HG03378 (cell line): ENCODE results near the gene MS4A1.
"Not testable (repeated sequence)": the region's sequence is repeated elsewhere in the genome, so short reads cannot be mapped to it uniquely, and the experiment has no call there.

Experiments
- ATAC-seq: cut with Tn5 transposase; IDR thresholded peaks from one replicate; pipeline ENCODE4 v1.9.1; 2021; ENCODE audit warnings: mild to moderate bottlenecking, moderate library complexity; ENCODE audit not compliant: unreplicated experiment

MS4A1 gene

GRCh38 chr11:60455531-60456042, at the start of gene MS4A1:
TSS of gene MS4A1 (plus strand) at chr11:60455847. CDS start at chr11:60462375, 6,528 bp downstream.
- peak; percentile 86 for ATAC-seq

GRCh38 chr11:60420015-60420414, 35.6 kb upstream of the MS4A1 start:
- no peak for ATAC-seq

- ATAC-seq = no peak
These were observed 33.0 kb upstream of the MS4A1 start for GRCh38 chr11:60422609-60423008.

GRCh38 chr11:60428517-60428916, 27.1 kb upstream of the MS4A1 start:
- no peak for ATAC-seq

- no peak for ATAC-seq
These were observed 26.4 kb upstream of the MS4A1 start, which contains the start of gene MS4A5 for GRCh38 chr11:60429272-60429671. TSS of gene MS4A5 (plus strand) at chr11:60429572. CDS start at chr11:60429675, 103 bp downstream.

GRCh38 chr11:60431251-60431650, 24.4 kb upstream of the MS4A1 start:
- no peak for ATAC-seq

GRCh38 chr11:60433401-60433800, 22.2 kb upstream of the MS4A1 start:
- no peak for ATAC-seq

GRCh38 chr11:60447070-60447469, 8.6 kb upstream of the MS4A1 start:
- ATAC-seq = no peak

GRCh38 chr11:60447846-60448245, 7.8 kb upstream of the MS4A1 start:
- ATAC-seq = no peak

- ATAC-seq = not testable (repeated sequence)
These were observed 4.5 kb upstream of the MS4A1 start for GRCh38 chr11:60451185-60451584.

GRCh38 chr11:60454212-60454611, 1.4 kb upstream of the MS4A1 start:
- ATAC-seq = no peak

GRCh38 chr11:60457576-60457975, 1.9 kb downstream of the MS4A1 start:
- peak; percentile 38 for ATAC-seq

GRCh38 chr11:60459345-60459744, 3.7 kb downstream of the MS4A1 start:
- ATAC-seq = no peak

GRCh38 chr11:60468829-60469228, 13.2 kb downstream of the MS4A1 start:
- ATAC-seq = no peak

GRCh38 chr11:60469723-60470122, 14.1 kb downstream of the MS4A1 start:
- no peak for ATAC-seq

GRCh38 chr11:60477035-60477445, 21.4 kb downstream of the MS4A1 start:
- peak; percentile 63 for ATAC-seq

- no peak for ATAC-seq
These were observed 26.7 kb downstream of the MS4A1 start for GRCh38 chr11:60482361-60482760.

GRCh38 chr11:60485987-60486386, 30.3 kb downstream of the MS4A1 start:
- ATAC-seq = peak; percentile 92

- no peak for ATAC-seq
These were observed 36.9 kb downstream of the MS4A1 start, which contains the start of gene MS4A12 for GRCh38 chr11:60492488-60493009. TSS of gene MS4A12 (plus strand) at chr11:60492778. CDS start at chr11:60497319, 4,541 bp downstream.

- no peak for ATAC-seq
These were observed 37.8 kb downstream of the MS4A1 start for GRCh38 chr11:60493454-60493853.

- peak; percentile 19 for ATAC-seq
These were observed 42.8 kb downstream of the MS4A1 start for GRCh38 chr11:60498399-60498798.

GRCh38 chr11:60498853-60499252, 43.2 kb downstream of the MS4A1 start:
- peak; percentile 66 for ATAC-seq
